GM21825 (cell line): ENCODE measurements around the gene SMOC2.

Experiments used
- ATAC-seq: cut with Tn5 transposase; IDR thresholded peaks from one replicate; pipeline ENCODE4 v1.9.1; 2021; ENCODE audit warnings: mild to moderate bottlenecking, moderate library complexity; ENCODE audit not compliant: unreplicated experiment

Gene SMOC2

GRCh38 chr6:168618546-168619315 is 177.7 kb downstream of the SMOC2 start:
- no peak for ATAC-seq

GRCh38 chr6:168619560-168620314 is 178.8 kb downstream of the SMOC2 start:
- ATAC-seq: no peak

GRCh38 chr6:168620578-168620977 is 179.6 kb downstream of the SMOC2 start:
- no peak for ATAC-seq

- ATAC-seq: no peak
These were observed 182.8 kb downstream of the SMOC2 start for GRCh38 chr6:168623736-168624135.

GRCh38 chr6:168624540-168624939 is 183.6 kb downstream of the SMOC2 start:
- ATAC-seq: no peak

GRCh38 chr6:168624948-168625347 is 184.0 kb downstream of the SMOC2 start:
- ATAC-seq: no peak

GRCh38 chr6:168625602-168626001 is 184.6 kb downstream of the SMOC2 start:
- ATAC-seq: no peak

- no peak for ATAC-seq
These were observed 185.1 kb downstream of the SMOC2 start for GRCh38 chr6:168626046-168626602.

GRCh38 chr6:168627506-168628175 is 186.7 kb downstream of the SMOC2 start:
- ATAC-seq: no peak

GRCh38 chr6:168628176-168628553 is 187.2 kb downstream of the SMOC2 start:
- no peak for ATAC-seq

GRCh38 chr6:168628732-168629245 is 187.8 kb downstream of the SMOC2 start:
- ATAC-seq: no peak

- ATAC-seq: no peak
These were observed 190.6 kb downstream of the SMOC2 start for GRCh38 chr6:168631564-168631963.

- no peak for ATAC-seq
These were observed 191.7 kb downstream of the SMOC2 start for GRCh38 chr6:168632694-168633093.

- ATAC-seq: no peak
These were observed 193.8 kb downstream of the SMOC2 start for GRCh38 chr6:168634541-168635328.

- ATAC-seq: no peak
These were observed 195.4 kb downstream of the SMOC2 start for GRCh38 chr6:168636147-168637004.

- ATAC-seq: no peak
These were observed 196.8 kb downstream of the SMOC2 start for GRCh38 chr6:168637834-168638233.

GRCh38 chr6:168638468-168639271 is 197.7 kb downstream of the SMOC2 start:
- ATAC-seq: no peak

- no peak for ATAC-seq
These were observed 199.2 kb downstream of the SMOC2 start for GRCh38 chr6:168640181-168640580.

- ATAC-seq: no peak
These were observed 199.8 kb downstream of the SMOC2 start for GRCh38 chr6:168640768-168641167.
